HepG2 (cell line): ENCODE results near the gene SIK3. TPM values are rescaled to one million over a fixed set of nuclear protein-coding genes. Genes with fewer than 3 reads are reported as not detected.

Experiments used
- ATAC-seq: fragments of 200-7000 bp; cut with Tn5 transposase; 3 replicates; pipeline ENCODE4 v1.9.1; 2020; ENCODE audit warnings: mild to moderate bottlenecking, moderate library complexity
- BruUV-seq: library from RNA; stranded (reverse); fragments of 400-500 nt; replicated peaks from 2 replicates; lab custom pipeline; 2021; lab: Mats Ljungman, UMichigan
- CTCF ChIA-PET: fragments of 300-600 bp; formaldehyde crosslinking; extraction: SDS; loops from one replicate; lab custom pipeline; 2021; ENCODE audit warnings: low total read pairs, inconsistent platforms, low intra/inter-chr PET ratio; lab: Yijun Ruan, JAX
- POLR2A ChIA-PET: fragments of 350-600 bp; sonication (Branson Sonifier 250); formaldehyde crosslinking; loops from one replicate; lab custom pipeline; 2020; ENCODE audit warnings: antibody characterized with exemption, inconsistent platforms; lab: Yijun Ruan, JAX
- DNase-seq: peaks from one replicate; pipeline ENCODE4 v3.0.0-alpha.2; 2015; ENCODE audit warnings: low spot score
- FAIRE-seq: peaks from 3 replicates; lab custom pipeline; 2011; peaks lifted over from hg19 to GRCh38; lab: Jason Lieb, UNC
- H2AFZ ChIP-seq: one replicate; pipeline ENCODE4 v1.6.1; 2011; ENCODE audit warnings: low read length, inconsistent platforms
- H3K27ac ChIP-seq: fragments of 300-600 bp; 3 replicates; pipeline ENCODE4 v1.8.0; 2011; ENCODE audit warnings: mixed run types, mild to moderate bottlenecking, mixed read lengths, low read length, inconsistent platforms; ENCODE audit not compliant: insufficient read depth; ENCODE audit errors: extremely low read length
- H3K27me3 ChIP-seq, 2 experiments: fragments of 200-600 bp in 1 of 2; 2 replicates in 1 of 2; 3 replicates in 1 of 2; pipeline versions ENCODE4 v1.6.0 to v1.8.0; 2011; ENCODE audit warnings: low read length in 2 of 2, mild to moderate bottlenecking in 2 of 2, moderate library complexity in 2 of 2, inconsistent platforms in 1 of 2; ENCODE audit not compliant: insufficient read depth in 2 of 2, control insufficient read depth in 1 of 2
- H3K36me3 ChIP-seq, 2 experiments: fragments of 200-600 bp in 1 of 2; replicated peaks in 1 of 2; 2 replicates in 1 of 2; 3 replicates in 1 of 2; pipeline versions ENCODE4 v1.5.1 to v1.8.0; 2011; ENCODE audit warnings: low read length in 2 of 2, inconsistent platforms in 1 of 2; ENCODE audit not compliant: insufficient read depth in 2 of 2, control insufficient read depth in 1 of 2
- H3K4me1 ChIP-seq: 2 replicates; pipeline ENCODE4 v1.5.1; 2012; ENCODE audit warnings: low read length, inconsistent platforms; ENCODE audit not compliant: insufficient read depth
- H3K4me2 ChIP-seq: 2 replicates; pipeline ENCODE4 v1.6.0; 2011; ENCODE audit warnings: low read depth, low read length, inconsistent platforms
- H3K4me3 ChIP-seq, 3 experiments: fragments of 200-600 bp in 1 of 3; sonication (generic), shearing (Covaris generic) in 1 of 3; replicated peaks in 1 of 3; 2 replicates each; pipeline ENCODE4 v1.5.1; 2011 to 2016; ENCODE audit warnings: low read length in 3 of 3, inconsistent platforms in 2 of 3, low read depth in 2 of 3, mild to moderate bottlenecking in 2 of 3, control low read depth in 1 of 3, mixed read lengths in 1 of 3; ENCODE audit not compliant: insufficient read depth in 1 of 3
- H3K79me2 ChIP-seq: one replicate; pipeline ENCODE4 v1.6.1; 2011; ENCODE audit warnings: low read length, inconsistent platforms; ENCODE audit not compliant: insufficient read depth
- H3K9ac ChIP-seq: 2 replicates; pipeline ENCODE4 v1.6.0; 2011; ENCODE audit warnings: mild to moderate bottlenecking, low read depth, low read length, inconsistent platforms; ENCODE audit not compliant: insufficient read depth
- H3K9me3 ChIP-seq: 2 replicates; pipeline ENCODE4 v1.5.1; 2012; ENCODE audit warnings: mild to moderate bottlenecking, low read length
- H4K20me1 ChIP-seq: 2 replicates; pipeline ENCODE4 v1.6.0; 2011; ENCODE audit warnings: inconsistent platforms, mild to moderate bottlenecking, low read length, moderate library complexity; ENCODE audit not compliant: insufficient read depth
- FOXA1 ChIP-seq, 2 experiments: fragments of 450-650 bp in 1 of 2; sonication (generic) in 1 of 2; formaldehyde crosslinking in 1 of 2; IDR thresholded peaks; 2 replicates each; pipeline versions ENCODE4 v1.4.0 to v1.6.1; 2016 to 2020; ENCODE audit warnings: missing genetic modification reagents in 1 of 2
- MEIS1 ChIP-seq: sonication (generic); formaldehyde crosslinking; IDR thresholded peaks from 2 replicates; pipeline ENCODE4 v1.9.0; 2021; ENCODE audit warnings: mild to moderate bottlenecking, missing genetic modification reagents, moderate library complexity, borderline replicate concordance
- WGBS: methylation state at CpG from one replicate; pipeline ENCODE4 v1.1.6; 2017; ENCODE audit warnings: low lambda C conversion rate; 5-methylcytosine and 5-hydroxymethylcytosine counted together
- in situ Hi-C: cut with HindIII; loops from 2 replicates; pipeline ENCODE4 v1.10.0; 2017; ENCODE audit warnings: low pct_unique_long_range_greater_than_20kb; ENCODE audit not compliant: extremely low pct_ligation_motif_present
- intact Hi-C: fragments of 100-400 bp; cut with micrococcal nuclease; formaldehyde crosslinking; loops from one replicate; pipeline ENCODE4 v1.10.0; 2022; ENCODE audit not compliant: unreplicated experiment
- polyA plus RNA-seq, 8 experiments: library from polyadenylated mRNA; depleted of rRNA in 3 of 8; stranded (reverse) in 7 of 8; unstranded in 1 of 8; fragments of >200 nt; fragmentation: Illumina TruSeq in 4 of 8; extraction: Trizol in 4 of 8; gene quantifications; 2 replicates each; pipeline versions ENCODE4 v1.2.1 to v1.2.3, GENCODE V29; 2011 to 2016; ENCODE audit warnings: low read depth in 4 of 8, missing spikeins in 1 of 8, mixed read lengths in 1 of 8; ENCODE audit not compliant: insufficient read depth in 1 of 8
- total RNA-seq, 5 experiments: library from RNA; depleted of rRNA; stranded (reverse); fragments of >200 nt; fragmentation: Illumina TruSeq; extraction: Trizol; gene quantifications; 2 replicates each; pipeline ENCODE4 v1.2.3, GENCODE V29; 2016; ENCODE audit warnings: low read depth in 1 of 5
- TF ChIP-seq, protein P1 (sequence below): sonication (generic); formaldehyde crosslinking; IDR thresholded peaks from 2 replicates; pipeline ENCODE4 v1.8.0; 2022; ENCODE audit warnings: missing genetic modification reagents, mild to moderate bottlenecking, moderate library complexity, borderline replicate concordance
- TF ChIP-seq, protein P2 (sequence below): IDR thresholded peaks from 2 replicates; pipeline ENCODE4 v1.6.1; 2016; ENCODE audit warnings: mild to moderate bottlenecking

The SIK3 gene
- total and polyA plus RNA-seq, 2 of the 13 experiments (the other 11 are each of a cell fraction or from before 2014, with no cell fraction given): 5.7 to 9.8 TPM

DNA sequence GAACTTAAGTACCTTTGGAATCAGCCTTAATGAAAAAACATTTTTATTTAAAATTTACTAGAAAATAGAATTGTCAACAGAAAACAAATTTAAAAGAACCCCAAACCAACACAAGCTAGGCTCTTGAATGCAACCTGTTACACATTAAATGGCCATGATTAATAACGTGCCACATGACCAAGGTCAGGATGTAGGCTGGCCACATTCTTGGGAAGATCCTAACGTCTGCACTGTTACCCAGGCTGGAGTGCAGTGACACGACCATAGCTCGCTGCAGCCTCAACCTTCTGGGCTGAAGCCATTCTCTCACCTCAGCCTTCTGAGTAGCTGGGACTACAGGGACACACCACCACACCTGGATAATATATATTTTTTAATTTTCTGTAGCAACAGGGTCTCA lies 134.4 kb downstream of the SIK3 start:
- Histone ChIP-seq H3K4me2 (no peak overlapping the region), H4K20me1 (peaks cover 3% of the 10 kb centered on the region; the same call in 1 of the 2 replicates), H3K4me1 (no peaks in the 10 kb centered on the region), H2AFZ (no peak overlapping the region), H3K27ac (no peak overlapping the region), H3K27me3 (no peaks in the 10 kb centered on the region; a peak in 1 of 5 replicates), H3K79me2 (peaks cover 13% of the 10 kb centered on the region), H3K4me3 (no peak overlapping the region), H3K9me3 (no peaks in the 10 kb centered on the region), H3K36me3 (peaks cover 0 to 2% of the 10 kb centered on the region in 2 experiments; a peak in 2 of 5 replicates), H3K9ac (no peak overlapping the region)
- CTCF ChIA-PET: no interaction called here
- intact Hi-C loops (no loop called here), in situ Hi-C loops (no loop called here)
- TF ChIP-seq FOXA1 (IDR thresholded peaks at IDR 0.05) (no peak), FOXA1 (CRISPR knock-in tag; IDR thresholded peaks at IDR 0.05) (no peak), MEIS1 (no peak)
- TF ChIP-seq, protein P1, sequence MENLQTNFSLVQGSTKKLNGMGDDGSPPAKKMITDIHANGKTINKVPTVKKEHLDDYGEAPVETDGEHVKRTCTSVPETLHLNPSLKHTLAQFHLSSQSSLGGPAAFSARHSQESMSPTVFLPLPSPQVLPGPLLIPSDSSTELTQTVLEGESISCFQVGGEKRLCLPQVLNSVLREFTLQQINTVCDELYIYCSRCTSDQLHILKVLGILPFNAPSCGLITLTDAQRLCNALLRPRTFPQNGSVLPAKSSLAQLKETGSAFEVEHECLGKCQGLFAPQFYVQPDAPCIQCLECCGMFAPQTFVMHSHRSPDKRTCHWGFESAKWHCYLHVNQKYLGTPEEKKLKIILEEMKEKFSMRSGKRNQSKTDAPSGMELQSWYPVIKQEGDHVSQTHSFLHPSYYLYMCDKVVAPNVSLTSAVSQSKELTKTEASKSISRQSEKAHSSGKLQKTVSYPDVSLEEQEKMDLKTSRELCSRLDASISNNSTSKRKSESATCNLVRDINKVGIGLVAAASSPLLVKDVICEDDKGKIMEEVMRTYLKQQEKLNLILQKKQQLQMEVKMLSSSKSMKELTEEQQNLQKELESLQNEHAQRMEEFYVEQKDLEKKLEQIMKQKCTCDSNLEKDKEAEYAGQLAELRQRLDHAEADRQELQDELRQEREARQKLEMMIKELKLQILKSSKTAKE (CRISPR knock-in tag): no peak
- TF ChIP-seq, protein P2, sequence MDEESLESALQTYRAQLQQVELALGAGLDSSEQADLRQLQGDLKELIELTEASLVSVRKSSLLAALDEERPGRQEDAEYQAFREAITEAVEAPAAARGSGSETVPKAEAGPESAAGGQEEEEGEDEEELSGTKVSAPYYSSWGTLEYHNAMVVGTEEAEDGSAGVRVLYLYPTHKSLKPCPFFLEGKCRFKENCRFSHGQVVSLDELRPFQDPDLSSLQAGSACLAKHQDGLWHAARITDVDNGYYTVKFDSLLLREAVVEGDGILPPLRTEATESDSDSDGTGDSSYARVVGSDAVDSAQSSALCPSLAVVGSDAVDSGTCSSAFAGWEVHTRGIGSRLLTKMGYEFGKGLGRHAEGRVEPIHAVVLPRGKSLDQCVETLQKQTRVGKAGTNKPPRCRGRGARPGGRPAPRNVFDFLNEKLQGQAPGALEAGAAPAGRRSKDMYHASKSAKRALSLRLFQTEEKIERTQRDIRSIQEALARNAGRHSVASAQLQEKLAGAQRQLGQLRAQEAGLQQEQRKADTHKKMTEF (CRISPR knock-in tag): no peak
- BruUV-seq: no TSS peak
- POLR2A ChIA-PET: no interaction called here
- 87% methylated on average over 3 of the region's 4 CpGs for WGBS
- ATAC-seq (no peak), DNase-seq (no peak), FAIRE-seq (no peak)
